Thyroid gland (tissue), 4 donors: Measurements from ENCODE around the gene CAMK1. TPM values are rescaled to one million over a fixed set of nuclear protein-coding genes. Genes with fewer than 3 reads are reported as not detected.

Experiments
- DNase-seq, 2 donors: peaks; one replicate each; pipeline ENCODE4 v3.0.0-alpha.2; 2019
- H3K27ac ChIP-seq, 3 donors: fragments of 200-600 bp; sonication (generic); 1 replicate in 2 of 3; 2 replicates in 1 of 3; pipeline ENCODE4 v1.5.1; 2016 to 2019; ENCODE audit warnings: mild to moderate bottlenecking in 1 of 3, moderate library complexity in 1 of 3
- H3K27me3 ChIP-seq: fragments of 200-600 bp; sonication (generic); one replicate; pipeline ENCODE4 v1.5.1; 2019
- H3K36me3 ChIP-seq, 2 donors: fragments of 200-600 bp; sonication (generic); one replicate each; pipeline ENCODE4 v1.5.1; 2016 to 2019
- H3K4me1 ChIP-seq, 2 donors: fragments of 200-600 bp; sonication (generic); one replicate each; pipeline ENCODE4 v1.5.1; 2017 to 2019
- H3K4me3 ChIP-seq, 3 donors: fragments of 200-600 bp; sonication (generic); replicated peaks in 1 of 3; 1 replicate in 2 of 3; 2 replicates in 1 of 3; pipeline ENCODE4 v1.5.1; 2016; ENCODE audit warnings: mild to moderate bottlenecking in 1 of 3
- H3K9me3 ChIP-seq: fragments of 200-600 bp; sonication (generic); one replicate; pipeline ENCODE4 v1.5.1; 2017
- CTCF ChIP-seq, 6 experiments: fragments of 200-600 bp in 3 of 6; fragments of 450-650 bp in 3 of 6; sonication (generic) in 3 of 6; IDR thresholded peaks; one replicate each; pipeline ENCODE4 v1.5.1; 2016 to 2019; ENCODE audit warnings: antibody characterized with exemption in 6 of 6, mild to moderate bottlenecking in 2 of 6, inconsistent platforms in 1 of 6, moderate library complexity in 1 of 6
- POLR2A ChIP-seq, 2 donors: fragments of 450-650 bp; IDR thresholded peaks; one replicate each; pipeline ENCODE4 v1.6.1; 2017; ENCODE audit warnings: antibody characterized with exemption in 2 of 2, mild to moderate bottlenecking in 2 of 2, moderate library complexity in 1 of 2
- WGBS, 2 donors: methylation state at CpG; one replicate each; pipeline ENCODE4 v1.1.5; 2017; 5-methylcytosine and 5-hydroxymethylcytosine counted together
- intact Hi-C: fragments of 100-400 bp; cut with DNase I; formaldehyde crosslinking; loops from one replicate; pipeline ENCODE4 v1.15.1; 2023
- total RNA-seq, 4 donors: library from RNA; depleted of rRNA; stranded (reverse); fragments of >200 nt; gene quantifications; one replicate each; pipeline ENCODE4 v1.2.3, GENCODE V29; 2016

Gene CAMK1
- total RNA-seq, 4 donors from 2014 or later, result 32.1 to 44.8 (median 35.9) TPM

GRCh38 chr3:9747267-9747666, 22.5 kb downstream of the CAMK1 start:
- intact Hi-C loops, result no loop called here
- no peaks in the 10 kb centered on the region for H3K27me3 ChIP-seq
- TF ChIP-seq POLR2A (IDR thresholded peaks at IDR 0.05) (no peak), CTCF (IDR thresholded peaks at IDR 0.05) (no peak)
- H3K4me3 ChIP-seq, result no peak overlapping the region
- no peak overlapping the region for H3K27ac ChIP-seq
- peaks cover 9 to 20% of the 10 kb centered on the region in 2 donors for H3K4me1 ChIP-seq
- DNase-seq, result no peak
- 95 to 96% methylated on average over 6 to 7 of the region's 8 CpGs for WGBS, 2 donors
- H3K9me3 ChIP-seq, result no peaks in the 10 kb centered on the region
- H3K36me3 ChIP-seq, result peaks cover 53 to 54% of the 10 kb centered on the region in 2 donors

DNA sequence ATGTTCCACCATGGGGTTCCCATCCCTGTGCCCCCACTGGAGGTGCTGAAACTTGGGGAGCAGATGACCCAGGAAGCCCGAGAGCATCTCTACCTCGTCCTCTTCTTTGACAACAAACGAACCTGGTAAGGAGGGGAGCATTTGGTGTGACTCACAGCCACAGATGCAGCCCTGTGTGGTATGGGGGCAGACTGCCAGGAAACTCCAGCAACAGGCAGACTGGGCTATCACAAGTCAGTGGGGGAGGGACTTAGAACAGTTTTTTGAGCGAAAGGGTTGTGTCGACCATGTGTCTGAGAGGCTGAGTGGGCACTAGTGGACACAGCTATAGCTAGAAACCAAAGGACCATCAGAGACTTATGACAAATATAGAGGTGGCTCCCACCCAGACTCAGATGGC, 23.4 kb downstream of the CAMK1 start:
- no peaks in the 10 kb centered on the region for H3K27me3 ChIP-seq
- WGBS, 2 donors, result 90 to 97% methylated on average over 5 of the region's 5 CpGs
- H3K9me3 ChIP-seq, result no peaks in the 10 kb centered on the region
- H3K4me1 ChIP-seq, result peaks cover 9 to 15% of the 10 kb centered on the region in 2 donors
- TF ChIP-seq CTCF (IDR thresholded peaks at IDR 0.05) (no peak), POLR2A (IDR thresholded peaks at IDR 0.05) (no peak)
- no peak overlapping the region for H3K4me3 ChIP-seq
- intact Hi-C loops, result no loop called here
- DNase-seq, result no peak
- H3K36me3 ChIP-seq, result peaks cover 63% of the 10 kb centered on the region in 2 donors
- no peak overlapping the region for H3K27ac ChIP-seq

GRCh38 chr3:9745521-9745920, 24.2 kb downstream of the CAMK1 start:
- Histone ChIP-seq H3K27me3 (no peaks in the 10 kb centered on the region), H3K27ac (no peak overlapping the region), H3K4me3 (no peak overlapping the region), H3K9me3 (no peaks in the 10 kb centered on the region), H3K36me3 (peaks cover 71% of the 10 kb centered on the region in 2 donors), H3K4me1 (peaks cover 3 to 8% of the 10 kb centered on the region in 2 donors)
- intact Hi-C loops, result no loop called here
- no peak for DNase-seq
- no peak for TF ChIP-seq CTCF (IDR thresholded peaks at IDR 0.05)
- TF ChIP-seq POLR2A (IDR thresholded peaks at IDR 0.05), result no peak
- 93 to 99% methylated on average over 10 to 12 of the region's 12 CpGs for WGBS, 2 donors

GRCh38 chr3:9744162-9744561, 25.6 kb downstream of the CAMK1 start:
- Histone ChIP-seq H3K27ac (no peak overlapping the region), H3K9me3 (no peaks in the 10 kb centered on the region), H3K4me3 (no peak overlapping the region), H3K36me3 (peaks cover 84 to 85% of the 10 kb centered on the region in 2 donors), H3K4me1 (peaks cover 0 to 4% of the 10 kb centered on the region in 2 donors), H3K27me3 (no peaks in the 10 kb centered on the region)
- DNase-seq, result no peak
- TF ChIP-seq POLR2A (IDR thresholded peaks at IDR 0.05) (no peak), CTCF (IDR thresholded peaks at IDR 0.05) (no peak)
- WGBS, 2 donors, result 95 to 97% methylated on average over 13 of the region's 13 CpGs
- intact Hi-C loops, result no loop called here

- TF ChIP-seq POLR2A (IDR thresholded peaks at IDR 0.05) (no peak), CTCF (IDR thresholded peaks at IDR 0.05) (no peak)
- Histone ChIP-seq H3K9me3 (no peaks in the 10 kb centered on the region), H3K27me3 (no peaks in the 10 kb centered on the region), H3K27ac (no peak overlapping the region), H3K4me3 (no peak overlapping the region), H3K36me3 (peaks cover 90 to 91% of the 10 kb centered on the region in 2 donors), H3K4me1 (no peaks in the 10 kb centered on the region)
- intact Hi-C loops, result no loop called here
- 95% methylated on average over 18 of the region's 18 CpGs for WGBS, 2 donors
- DNase-seq, result no peak
These were observed 26.2 kb downstream of the CAMK1 start for GRCh38 chr3:9743548-9743947.
